ENCODE data around the gene U2SURP.
"Not testable (repeated sequence)": the region's sequence is repeated elsewhere in the genome, so short reads cannot be mapped to it uniquely, and the experiment has no call there.

The U2SURP gene

DNA sequence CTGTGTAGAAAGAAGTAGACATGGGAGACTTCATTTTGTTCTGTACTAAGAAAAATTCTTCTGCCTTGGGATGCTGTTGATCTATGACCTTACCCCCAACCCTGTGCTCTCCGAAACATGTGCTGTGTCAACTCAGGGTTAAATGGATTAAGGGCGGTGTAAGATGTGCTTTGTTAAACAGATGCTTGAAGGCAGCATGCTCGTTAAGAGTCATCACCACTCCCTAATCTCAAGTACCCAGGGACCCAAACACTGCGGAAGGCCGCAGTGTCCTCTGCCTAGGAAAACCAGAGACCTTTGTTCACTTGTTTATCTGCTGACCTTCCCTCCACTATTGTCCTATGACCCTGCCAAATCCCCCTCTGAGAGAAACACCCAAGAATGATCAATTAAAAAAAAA lies 72.6 kb downstream of the U2SURP start:
- not testable (repeated sequence) for DNase-seq

DNA sequence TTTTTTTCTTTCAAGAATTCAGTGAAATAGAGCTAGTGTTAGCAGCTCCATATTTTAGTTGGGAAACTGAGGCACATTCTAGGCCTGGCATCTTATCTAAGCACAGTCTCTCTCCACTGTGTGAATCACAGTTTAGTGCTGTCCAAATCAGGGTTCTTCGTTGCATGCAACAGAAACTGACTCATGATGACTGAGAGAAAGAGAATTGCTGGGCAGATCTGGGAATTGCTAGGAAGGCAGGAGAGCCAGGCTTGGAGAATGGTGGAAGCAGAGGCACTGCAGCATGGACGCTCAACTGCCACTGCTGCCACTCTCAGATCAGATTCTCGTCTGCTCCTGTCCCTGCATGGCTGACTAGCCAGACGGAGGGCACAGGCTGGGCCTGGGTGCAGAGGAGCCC lies 77.5 kb downstream of the U2SURP start:
- peak in 1 of 2 experiments; percentile 6 for DNase-seq

DNA sequence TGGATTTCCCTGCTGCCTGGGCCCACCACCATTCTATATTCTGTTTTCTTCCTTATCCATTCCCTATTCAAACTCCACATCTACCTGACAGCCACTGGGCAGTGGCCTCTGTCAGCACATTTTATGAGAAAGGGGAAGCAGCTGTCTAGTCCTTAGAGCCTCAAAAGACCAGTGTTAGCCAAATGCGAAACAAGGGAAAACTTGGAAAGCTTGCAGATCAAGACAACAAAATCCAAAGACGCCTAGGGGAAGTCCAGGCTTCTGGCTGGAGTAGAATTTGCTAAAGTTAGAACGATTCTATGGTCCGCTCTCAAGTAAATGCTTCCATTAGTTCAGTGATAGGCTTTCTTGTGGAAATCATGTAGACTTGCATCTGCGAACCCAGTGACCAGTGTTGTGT lies 78.8 kb downstream of the U2SURP start:
- DNase-seq = no peak

DNA sequence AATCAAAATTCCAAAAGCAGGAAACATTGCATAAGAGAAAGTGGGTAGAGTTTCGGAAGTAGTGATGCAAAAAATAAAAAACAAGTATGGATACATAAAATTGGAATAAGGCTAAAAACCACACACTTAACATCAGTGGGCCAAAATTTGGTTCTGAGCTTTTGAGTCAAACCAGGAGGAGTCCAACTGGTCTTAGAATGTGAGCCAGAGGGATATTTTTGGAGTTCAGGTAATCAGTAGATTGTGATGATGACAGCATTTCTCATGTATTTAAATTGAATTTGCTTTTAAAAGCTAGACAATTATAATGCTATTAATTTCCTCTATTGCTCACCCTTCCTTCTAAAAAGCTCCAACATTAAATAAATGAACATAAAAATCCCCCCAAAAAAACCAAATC lies 80.0 kb downstream of the U2SURP start:
- DNase-seq = no peak

DNA sequence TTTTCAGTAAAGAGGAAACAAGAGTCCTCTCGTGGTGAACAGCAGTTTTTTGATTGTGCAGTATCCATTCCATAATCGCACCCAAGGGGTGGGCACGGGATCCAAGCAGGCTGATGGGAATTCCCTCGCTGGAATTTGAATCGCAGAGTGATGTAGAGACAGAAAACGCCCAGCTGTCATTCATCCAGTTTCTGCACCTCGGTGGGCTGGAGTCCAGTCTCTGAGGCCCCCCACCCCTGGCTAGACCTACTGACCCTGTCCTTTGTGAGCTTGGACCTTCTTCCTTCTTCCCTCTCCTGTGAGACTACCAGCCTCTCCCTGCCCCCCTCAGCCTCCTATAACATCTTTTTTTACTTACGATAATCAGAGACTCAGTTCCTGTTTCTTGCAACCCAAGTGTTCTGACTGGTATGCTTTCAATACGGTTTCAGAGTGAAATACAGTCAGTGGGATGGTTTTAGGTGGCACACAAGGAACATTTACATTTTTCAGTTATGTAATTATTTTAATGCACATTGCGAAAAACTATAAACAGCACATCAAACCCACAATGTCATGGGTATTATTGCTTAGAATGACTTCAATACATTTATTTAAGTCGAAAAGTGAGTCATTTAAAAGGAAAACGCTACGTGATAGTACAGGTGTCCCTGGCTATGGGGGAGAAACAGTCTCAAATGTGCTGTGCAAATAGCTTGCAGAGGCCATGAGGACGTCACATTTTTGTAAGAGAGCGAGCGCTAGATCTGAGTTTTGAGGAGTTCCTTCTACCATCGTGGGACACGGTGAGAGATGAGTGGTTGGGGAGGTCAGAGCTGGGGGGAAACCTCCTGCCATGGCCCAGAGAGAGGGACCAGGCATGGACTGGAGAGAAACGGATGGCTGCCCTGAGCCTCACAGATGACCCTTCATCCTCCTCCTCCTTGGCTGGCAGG lies 80.7 kb downstream of the U2SURP start:
- no peak for DNase-seq

DNA sequence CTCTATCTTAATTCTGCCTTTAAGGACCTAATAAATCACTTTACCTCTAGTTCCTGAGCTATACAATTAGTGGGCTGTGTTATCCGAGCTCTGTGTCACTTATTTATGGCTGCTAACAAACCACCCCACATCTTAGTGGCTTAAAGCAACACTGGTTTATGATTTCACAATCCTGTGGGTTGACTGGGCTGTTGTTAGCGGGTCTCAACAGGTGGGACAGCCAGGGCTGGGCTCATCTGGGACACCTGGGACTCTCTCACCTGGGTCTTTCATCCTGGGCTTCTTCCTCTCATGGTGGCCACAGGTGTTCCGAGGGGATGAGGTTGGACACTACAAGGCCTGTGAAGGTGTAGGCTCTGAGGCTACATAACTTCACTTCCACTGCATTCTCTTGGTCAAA lies 82.4 kb downstream of the U2SURP start:
- no peak for DNase-seq

DNA sequence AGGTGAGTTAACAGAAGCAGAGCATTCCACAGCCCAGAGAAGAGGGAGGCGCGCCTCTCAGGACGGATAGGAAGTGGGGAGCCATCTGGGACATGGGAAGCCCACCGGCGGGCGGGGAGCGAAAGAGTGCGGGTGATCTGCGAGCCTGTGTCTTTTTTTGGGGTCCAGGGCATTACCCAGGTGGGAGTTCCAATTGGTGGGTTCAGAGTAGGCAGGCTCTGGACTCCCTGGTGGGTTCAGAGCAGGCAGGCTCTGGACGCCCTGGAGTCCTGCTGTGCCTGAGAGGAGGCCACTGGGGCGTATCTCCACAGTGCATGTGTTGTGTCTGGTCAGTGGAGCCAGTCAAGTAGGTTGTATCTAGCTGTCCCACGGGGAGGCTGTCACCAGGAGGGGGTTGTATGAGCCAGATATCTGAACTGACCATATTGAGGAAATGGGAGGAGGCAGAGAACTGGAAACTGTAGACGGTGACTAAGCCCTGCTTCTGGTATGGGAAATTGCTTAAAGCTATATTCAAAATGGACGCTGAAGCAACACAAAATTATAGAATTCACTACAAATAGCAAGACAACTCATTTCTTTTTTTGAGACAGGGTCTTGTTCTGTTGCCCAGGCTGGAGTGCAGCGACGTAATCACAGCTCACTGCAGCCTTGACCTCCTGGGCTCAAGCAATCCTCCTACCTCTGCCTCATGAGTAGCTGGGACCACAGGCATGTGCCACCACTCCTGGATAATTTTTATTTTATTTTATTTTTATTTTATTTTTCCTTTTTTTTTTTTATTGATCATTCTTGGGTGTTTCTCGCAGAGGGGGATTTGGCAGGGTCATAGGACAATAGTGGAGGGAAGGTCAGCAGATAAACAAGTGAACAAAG lies 83.7 kb downstream of the U2SURP start:
- peak in 1 of 2 experiments; percentile 13 for DNase-seq

DNA sequence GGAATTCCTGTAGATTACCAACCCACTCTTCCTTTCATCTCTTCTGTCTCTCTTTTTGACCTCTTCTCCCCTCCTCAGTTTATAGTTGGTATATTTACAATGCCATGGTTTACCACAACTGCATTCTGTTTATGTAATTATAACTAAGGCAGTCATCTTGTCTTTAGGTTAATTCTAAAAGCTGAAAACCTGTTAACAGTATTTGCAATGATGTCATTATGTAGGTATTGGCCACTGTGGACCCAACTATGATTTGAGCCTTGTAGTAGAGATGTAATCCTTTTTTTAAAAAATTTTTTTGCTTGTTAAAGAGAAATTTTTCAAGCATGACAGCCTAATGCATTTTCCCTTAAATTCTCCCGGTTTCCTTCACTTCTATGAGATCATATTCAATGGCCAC lies 87.5 kb downstream of the U2SURP start:
- DNase-seq = no peak

DNA sequence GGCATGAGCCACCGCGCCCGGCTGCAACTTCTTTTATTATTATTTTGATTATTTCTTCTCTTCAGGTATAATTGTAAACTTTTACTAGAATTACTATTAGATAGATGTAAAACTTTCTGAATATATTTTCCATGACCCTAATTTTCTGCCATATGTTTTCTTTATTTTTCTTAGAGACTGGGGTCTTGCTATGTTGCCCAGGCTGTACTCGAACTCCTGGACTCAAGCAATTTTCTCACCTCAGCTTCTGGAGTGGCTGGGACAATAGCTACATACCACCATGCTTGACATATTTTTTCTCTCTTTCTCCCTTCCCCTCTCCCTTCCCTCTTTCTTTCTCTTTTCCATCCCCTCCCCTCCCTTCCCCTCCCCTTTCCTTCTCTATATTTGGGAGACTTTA lies 88.6 kb downstream of the U2SURP start:
- no peak for DNase-seq

DNA sequence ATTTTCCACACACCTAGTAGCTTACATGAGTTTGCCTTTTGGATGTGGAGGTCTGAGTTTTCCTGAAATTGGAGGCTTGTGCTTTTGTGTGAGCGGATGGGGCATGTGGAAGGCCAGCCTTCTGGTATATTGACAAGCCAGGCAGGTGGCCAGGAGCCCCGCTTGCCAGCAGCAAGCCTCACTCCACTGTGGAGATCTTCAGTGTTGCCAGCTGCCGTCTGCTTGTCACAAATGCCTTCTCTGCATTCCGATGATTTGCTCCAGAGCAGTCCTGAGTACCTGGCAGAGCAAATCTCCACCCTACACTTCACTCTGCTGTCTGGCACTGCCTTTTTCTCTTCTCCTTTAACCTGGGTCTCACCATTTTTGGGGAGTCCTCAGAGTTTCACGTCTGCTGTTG lies 89.1 kb downstream of the U2SURP start:
- no peak for DNase-seq

DNA sequence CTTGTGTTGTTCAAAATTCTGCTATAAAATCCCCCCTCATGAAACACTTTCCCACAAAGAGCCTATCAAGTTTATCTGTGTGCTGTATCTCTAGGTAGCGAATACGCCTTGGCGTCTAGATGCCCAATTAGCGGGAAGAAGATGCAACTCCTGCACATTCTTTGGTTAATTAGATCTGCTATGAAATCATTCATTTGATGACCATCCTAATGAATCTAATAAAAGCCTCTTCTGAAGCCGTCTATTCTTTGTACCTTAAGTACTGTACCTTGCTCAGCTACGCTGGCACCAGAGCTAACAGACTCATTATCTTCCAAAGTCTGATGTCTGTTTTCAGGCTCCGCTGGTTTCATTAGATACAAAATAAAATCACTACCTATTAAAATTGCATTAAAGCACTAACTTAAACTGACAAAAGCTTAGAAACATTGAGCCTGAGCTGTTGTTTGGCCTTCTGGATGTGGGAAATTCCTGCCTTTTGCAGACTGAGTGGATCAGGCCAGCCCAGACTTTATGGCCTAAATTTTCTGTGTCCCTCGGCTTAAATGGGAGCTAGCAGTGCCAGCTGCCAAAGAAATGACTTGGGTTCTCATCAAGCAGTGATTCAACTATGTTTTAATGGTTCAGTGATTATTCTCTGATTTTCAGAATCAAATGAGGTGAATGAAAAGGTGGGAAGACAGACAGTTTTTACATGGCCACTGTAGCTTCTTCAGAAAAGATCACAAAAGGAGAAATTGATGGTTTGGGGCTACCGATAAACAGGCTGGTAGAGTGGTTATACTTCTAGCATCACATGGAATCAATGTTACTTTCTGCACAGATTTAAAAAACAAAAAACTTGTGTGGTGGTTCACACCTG lies 89.8 kb downstream of the U2SURP start:
- DNase-seq = no peak

DNA sequence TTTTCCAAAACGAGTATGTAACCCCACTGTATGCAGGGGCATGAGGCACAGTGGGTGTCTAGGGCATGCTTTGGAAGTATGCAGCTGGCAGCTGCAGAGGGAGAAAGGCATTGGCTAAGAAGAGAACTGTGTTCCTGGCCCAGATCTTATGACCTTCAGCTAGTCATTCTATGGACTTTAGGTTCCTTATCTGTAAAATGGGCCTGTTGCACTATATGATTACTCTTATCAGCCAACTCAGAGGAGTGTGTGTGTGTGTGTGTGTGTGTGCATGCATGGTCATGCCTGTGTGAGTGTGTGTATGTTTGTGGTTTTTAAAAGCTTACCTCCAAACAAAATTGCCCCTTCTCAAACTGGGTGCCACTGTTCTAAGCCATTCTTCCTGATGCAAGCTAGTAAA lies 90.8 kb downstream of the U2SURP start:
- no peak for DNase-seq

DNA sequence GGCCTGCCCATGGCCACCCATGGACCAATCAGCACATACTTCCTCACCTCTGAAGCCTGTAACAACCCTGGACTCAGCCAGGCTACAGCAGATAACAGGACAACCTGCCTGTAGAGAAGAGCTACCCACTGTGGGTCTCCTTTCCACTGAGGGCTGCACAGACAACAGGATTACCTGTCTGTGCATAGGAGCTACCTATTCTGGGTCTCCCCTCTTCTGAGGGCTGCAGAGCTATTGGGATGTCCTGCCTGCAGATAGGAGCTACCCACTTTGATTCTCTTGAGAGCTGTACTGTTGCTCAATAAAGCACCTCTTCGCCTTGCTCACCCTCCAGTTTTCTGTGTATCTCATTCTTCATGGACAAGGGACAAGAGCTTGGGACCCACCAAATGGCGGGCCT lies 94.4 kb downstream of the U2SURP start:
- no peak for DNase-seq

DNA sequence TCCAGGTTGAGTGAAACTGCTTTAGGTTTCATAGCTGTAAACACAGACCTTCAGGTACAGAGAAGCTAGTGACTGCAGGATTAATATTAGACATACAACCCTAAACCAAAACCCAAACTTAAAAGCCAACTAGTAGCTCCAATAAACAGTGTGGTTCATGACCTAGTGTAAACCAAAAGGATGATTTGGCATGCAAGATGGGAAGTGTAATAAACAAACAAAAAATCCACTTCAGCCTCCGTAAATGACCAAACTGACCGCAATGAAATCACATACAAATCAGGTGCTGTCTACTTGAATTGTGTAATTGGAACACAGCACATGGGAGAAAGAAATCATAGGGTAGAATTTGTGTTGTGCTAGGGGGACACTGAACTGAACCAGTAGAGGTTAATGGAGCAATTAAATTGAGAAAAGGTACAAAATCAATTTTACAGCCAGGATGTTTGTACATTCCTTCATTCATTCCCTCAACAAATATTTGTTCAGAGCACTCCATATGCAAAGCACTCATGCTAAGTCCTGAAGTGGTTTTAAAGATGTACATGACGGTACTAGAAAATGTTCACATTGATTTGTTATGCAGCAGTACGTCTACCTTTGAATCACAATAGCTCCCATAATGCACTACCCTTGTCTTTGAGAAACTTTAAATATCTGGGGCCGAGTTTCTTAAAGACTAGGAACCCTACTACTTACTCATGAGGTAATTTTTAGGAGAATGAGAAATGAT lies 96.8 kb downstream of the U2SURP start:
- no peak for DNase-seq

DNA sequence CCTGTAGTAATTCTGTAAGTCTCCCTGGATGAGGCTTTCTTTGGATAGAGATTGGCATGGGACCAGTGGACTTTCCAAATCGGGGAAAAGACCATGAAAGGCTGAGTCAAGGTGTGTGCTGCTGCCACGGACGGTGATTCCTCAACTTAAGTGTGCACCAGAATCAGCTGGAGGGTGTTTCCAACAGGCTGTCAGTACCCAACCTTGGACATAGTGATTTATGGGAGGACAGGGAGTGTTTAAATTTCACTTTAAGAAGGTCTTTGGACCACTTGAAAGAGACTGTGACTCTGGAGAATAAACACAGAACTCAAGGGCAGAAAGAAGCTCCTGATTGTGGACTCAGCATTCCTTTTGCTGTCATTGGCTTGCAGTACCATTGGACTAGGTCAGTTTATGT lies 97.8 kb downstream of the U2SURP start:
- no peak for DNase-seq

DNA sequence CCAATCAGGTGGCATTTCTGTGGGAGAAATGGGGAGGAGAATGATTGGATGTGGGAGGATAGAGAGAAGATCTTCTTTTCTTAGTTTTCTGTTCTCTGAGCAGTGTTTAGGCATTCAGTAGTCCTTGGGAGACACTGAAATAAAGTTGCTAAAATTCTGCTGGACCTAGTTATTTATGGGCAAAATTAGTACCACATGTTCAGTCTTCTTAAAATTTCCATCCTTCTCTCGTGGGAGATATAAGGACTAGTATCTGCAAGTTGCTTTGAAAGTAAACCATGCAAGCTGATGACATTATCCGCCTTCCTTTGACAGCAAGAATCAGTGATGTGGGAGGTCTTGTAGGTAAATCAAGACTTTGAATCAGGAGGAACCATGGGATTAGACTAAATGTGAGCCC lies 98.3 kb downstream of the U2SURP start:
- DNase-seq = no peak

DNA sequence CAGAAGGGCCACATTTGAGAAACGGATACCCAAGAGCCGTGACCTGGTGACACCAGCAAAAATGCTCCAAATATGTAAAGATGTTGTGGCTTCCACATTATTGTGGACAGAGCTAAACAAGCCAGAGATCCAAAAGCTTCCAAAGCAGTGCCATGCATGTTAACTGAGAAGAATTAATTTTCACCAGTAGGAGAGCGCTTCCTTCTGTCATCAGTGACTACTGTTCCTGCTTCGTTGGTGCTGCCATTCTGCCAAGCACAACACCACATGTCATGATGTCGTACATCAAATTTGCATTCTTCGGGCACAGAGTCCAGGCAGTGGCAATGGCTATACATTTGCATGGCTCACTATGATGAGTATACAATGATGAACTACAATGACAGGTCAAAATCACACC lies 99.1 kb downstream of the U2SURP start:
- DNase-seq = no peak

DNA sequence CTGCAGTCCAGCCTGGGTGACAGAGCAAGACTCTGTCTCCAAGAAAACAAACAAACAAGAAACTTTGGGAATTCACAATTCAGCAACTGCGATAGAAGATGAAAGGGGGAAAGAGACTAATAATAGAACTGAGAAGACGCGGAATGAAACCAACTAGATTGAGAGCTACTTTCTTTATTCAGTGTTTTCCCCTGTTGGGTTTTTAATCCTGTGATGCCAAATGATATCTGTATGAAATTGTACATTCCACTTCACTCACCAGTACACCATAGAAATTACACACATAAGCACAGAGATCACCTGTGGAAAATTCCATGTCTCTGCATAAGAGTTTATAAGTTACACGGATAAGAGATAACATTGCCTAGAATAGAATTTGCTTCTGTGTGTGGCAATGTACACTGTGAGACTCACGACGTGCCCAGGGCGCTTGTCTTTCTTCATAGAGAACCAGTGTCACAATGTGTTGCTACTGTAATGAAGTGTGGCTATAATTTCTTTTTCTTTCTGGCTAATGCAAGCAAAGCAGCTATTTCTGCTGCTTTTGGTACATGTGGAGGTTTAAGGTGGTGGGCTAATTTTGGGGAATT lies 100.5 kb downstream of the U2SURP start:
- no peak for DNase-seq

DNA sequence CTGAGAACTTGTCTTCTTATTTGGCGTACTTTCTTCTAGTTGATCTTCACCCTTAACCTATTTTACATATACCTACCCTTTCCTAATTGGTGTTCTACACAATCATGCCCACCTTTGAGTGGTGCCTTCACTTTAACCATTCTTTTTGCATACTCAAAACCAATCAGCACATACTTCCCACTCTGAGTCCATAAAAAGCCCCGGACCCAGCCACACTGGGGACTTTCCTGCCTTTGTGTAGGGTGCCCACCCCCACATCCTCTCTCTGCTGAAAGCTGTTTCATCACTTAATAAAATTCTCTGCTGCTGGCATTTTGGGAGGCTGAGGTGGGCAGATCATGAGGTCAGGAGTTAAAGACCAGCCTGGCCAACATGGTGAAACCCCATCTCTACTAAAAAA lies 102.3 kb downstream of the U2SURP start:
- no peak for DNase-seq

DNA sequence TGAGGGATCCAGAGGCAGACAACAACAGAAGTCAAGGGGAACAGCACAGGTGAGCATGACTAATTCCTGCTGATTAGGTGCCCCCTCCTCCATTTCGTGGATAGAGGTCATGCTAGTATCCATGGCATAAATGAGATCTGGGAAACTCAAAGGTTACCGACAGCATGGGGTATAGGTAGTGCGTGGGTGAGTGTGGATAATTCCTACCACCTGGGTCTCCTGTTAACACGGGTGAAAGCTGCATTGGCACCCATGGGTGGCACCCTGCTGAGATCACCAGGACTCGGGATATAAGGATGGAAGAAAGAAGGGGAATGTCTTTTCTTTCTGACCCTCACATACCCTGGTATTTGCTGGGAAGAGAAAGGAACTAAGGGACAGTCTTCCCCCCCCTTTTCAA lies 103.8 kb downstream of the U2SURP start:
- no peak for DNase-seq

DNA sequence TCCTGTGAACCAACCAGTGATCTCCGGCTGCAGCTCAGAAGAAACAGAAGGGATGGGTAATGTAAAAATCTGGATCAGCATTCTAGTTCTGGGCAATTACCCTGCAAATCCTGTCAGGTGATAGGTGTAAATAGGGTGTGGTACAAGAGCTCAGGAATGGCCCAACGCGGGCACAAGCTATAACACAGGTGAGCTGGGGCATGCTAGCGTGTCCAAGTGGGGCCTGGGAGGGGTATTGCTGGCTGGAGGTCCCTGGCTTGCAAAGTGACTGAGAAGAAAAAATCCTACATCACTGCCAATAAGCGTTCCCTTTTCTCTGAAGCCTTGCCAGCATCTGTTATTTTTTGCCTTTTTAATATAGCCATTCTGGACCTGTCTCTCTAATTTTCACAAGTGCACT lies 108.5 kb downstream of the U2SURP start:
- DNase-seq = no peak
